Measurements from ENCODE around the gene MRPL33. TPM values are rescaled to one million over a fixed set of nuclear protein-coding genes. Genes with fewer than 3 reads are reported as not detected.

The MRPL33 gene
- total and polyA plus RNA-seq, 4 donors: 31.2 to 130 (median 41.0) TPM

DNA sequence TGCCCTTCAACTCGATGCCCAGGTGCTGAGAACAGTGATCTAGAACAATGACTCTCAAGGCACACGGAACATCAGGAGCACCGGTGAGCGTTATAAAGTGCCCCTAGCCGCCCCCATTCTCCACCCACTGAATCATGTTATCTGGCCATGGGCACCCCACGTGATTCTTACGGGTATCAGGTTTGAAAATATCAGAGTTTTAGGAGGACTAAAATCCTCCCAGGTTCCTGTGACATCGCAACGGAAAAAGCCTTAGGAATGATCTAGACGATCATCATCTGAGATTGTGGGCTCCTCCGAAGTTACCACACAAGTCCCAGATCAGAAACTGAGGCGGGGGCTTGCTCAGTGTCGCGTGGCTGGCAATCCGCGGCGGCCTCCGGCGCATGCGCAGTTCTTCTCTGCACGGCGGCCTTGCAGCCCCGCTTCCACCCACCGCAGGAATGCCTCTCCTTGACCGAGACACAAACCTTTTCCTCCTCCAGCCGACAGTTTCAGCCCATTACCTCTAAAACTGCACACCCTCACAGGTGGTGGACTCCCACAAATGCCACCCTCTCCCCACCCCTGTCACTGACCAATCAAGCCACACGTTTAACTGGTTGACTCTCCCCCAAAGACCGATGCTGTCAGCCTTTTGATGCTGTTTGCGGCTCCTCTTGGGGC, 5.8 kb upstream of the MRPL33 start:
- 21% methylated on average over 29 of the region's 29 CpGs for WGBS
- no peaks in the 10 kb centered on the region for H3K27me3 ChIP-seq (ENCODE audit: control insufficient read depth in 4 of 4, insufficient read depth in 4 of 4, low read length in 3 of 4)
- peak overlapping the region in 2 of 3 donors; percentile 33 to 36 for H3K4me3 ChIP-seq (ENCODE audit: low read depth in 1 of 3, low read length in 3 of 3)
- peak overlapping the region in 1 of 2 donors; percentile 64 for H3K9ac ChIP-seq (ENCODE audit: low read depth in 1 of 2, low read length in 2 of 2)
- H3K4me1 ChIP-seq (ENCODE audit: control insufficient read depth in 4 of 4, insufficient read depth in 4 of 4, low read length in 3 of 4): peaks cover 12 to 37% (median 29%) of the 10 kb centered on the region in 4 donors
- H3K9me3 ChIP-seq (ENCODE audit: control insufficient read depth in 4 of 4, low read length in 3 of 4): no peaks in the 10 kb centered on the region
- TF ChIP-seq, protein P1, sequence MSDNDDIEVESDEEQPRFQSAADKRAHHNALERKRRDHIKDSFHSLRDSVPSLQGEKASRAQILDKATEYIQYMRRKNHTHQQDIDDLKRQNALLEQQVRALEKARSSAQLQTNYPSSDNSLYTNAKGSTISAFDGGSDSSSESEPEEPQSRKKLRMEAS (IDR thresholded peaks at IDR 0.05): peak; percentile 11
- TF ChIP-seq SP1 (IDR thresholded peaks at IDR 0.05) (peak; percentile 16), JUND (IDR thresholded peaks at IDR 0.05) (no peak)
- no peaks in the 10 kb centered on the region for H3K36me3 ChIP-seq (ENCODE audit: control insufficient read depth in 4 of 4, insufficient read depth in 3 of 4, low read depth in 1 of 4, low read length in 3 of 4)
- peak overlapping the region; percentile 14 to 17 for H3K27ac ChIP-seq (ENCODE audit: low read depth in 1 of 2, low read length in 2 of 2)
- peak; percentile 67 for DNase-seq (ENCODE audit: low spot score)

DNA sequence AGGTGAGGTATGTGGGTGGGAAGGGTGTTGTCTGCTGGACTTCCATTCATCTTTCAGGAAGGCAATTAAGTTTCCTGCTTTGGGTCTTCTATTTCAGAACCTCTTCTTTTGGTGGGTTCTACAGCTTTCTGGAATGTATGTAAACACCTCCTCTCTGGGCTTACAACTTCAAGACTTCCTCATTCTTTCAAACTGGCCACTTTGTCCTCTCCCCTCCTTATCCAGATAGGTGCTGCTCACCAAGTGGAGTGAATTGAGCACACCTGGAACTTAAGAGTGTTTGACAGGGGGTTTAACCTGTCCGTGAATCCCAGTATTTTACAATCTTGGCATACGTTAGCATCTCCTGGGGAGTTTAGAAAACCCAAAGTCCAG, 5.2 kb upstream of the MRPL33 start:
- TF ChIP-seq HNF4G (IDR thresholded peaks at IDR 0.05) (no peak), RAD21 (IDR thresholded peaks at IDR 0.05) (no peak), TAF1 (conservative IDR thresholded peaks at IDR 0.05) (no peak), EGR1 (IDR thresholded peaks at IDR 0.05; ENCODE audit: low read depth in 2 of 2) (no peak), GABPA (IDR thresholded peaks at IDR 0.05 in 1 of 2, conservative IDR thresholded peaks at IDR 0.05 in 1 of 2) (no peak), FOXA2 (IDR thresholded peaks at IDR 0.05) (no peak), YY1 (IDR thresholded peaks at IDR 0.05) (no peak), RXRA (IDR thresholded peaks at IDR 0.05) (no peak), JUND (IDR thresholded peaks at IDR 0.05) (no peak), NR2F2 (IDR thresholded peaks at IDR 0.05) (no peak)
- TF ChIP-seq, protein P1 (IDR thresholded peaks at IDR 0.05): no peak
- TF ChIP-seq, protein P2, sequence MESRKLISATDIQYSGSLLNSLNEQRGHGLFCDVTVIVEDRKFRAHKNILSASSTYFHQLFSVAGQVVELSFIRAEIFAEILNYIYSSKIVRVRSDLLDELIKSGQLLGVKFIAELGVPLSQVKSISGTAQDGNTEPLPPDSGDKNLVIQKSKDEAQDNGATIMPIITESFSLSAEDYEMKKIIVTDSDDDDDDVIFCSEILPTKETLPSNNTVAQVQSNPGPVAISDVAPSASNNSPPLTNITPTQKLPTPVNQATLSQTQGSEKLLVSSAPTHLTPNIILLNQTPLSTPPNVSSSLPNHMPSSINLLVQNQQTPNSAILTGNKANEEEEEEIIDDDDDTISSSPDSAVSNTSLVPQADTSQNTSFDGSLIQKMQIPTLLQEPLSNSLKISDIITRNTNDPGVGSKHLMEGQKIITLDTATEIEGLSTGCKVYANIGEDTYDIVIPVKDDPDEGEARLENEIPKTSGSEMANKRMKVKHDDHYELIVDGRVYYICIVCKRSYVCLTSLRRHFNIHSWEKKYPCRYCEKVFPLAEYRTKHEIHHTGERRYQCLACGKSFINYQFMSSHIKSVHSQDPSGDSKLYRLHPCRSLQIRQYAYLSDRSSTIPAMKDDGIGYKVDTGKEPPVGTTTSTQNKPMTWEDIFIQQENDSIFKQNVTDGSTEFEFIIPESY (IDR thresholded peaks at IDR 0.05): no peak
- TF ChIP-seq, protein P3, sequence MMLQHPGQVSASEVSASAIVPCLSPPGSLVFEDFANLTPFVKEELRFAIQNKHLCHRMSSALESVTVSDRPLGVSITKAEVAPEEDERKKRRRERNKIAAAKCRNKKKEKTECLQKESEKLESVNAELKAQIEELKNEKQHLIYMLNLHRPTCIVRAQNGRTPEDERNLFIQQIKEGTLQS (IDR thresholded peaks at IDR 0.05): no peak
- TF ChIP-seq, protein P4, sequence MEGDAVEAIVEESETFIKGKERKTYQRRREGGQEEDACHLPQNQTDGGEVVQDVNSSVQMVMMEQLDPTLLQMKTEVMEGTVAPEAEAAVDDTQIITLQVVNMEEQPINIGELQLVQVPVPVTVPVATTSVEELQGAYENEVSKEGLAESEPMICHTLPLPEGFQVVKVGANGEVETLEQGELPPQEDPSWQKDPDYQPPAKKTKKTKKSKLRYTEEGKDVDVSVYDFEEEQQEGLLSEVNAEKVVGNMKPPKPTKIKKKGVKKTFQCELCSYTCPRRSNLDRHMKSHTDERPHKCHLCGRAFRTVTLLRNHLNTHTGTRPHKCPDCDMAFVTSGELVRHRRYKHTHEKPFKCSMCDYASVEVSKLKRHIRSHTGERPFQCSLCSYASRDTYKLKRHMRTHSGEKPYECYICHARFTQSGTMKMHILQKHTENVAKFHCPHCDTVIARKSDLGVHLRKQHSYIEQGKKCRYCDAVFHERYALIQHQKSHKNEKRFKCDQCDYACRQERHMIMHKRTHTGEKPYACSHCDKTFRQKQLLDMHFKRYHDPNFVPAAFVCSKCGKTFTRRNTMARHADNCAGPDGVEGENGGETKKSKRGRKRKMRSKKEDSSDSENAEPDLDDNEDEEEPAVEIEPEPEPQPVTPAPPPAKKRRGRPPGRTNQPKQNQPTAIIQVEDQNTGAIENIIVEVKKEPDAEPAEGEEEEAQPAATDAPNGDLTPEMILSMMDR (IDR thresholded peaks at IDR 0.05; ENCODE audit: low read depth, low read length, missing input control): no peak
- TF ChIP-seq, protein P5, sequence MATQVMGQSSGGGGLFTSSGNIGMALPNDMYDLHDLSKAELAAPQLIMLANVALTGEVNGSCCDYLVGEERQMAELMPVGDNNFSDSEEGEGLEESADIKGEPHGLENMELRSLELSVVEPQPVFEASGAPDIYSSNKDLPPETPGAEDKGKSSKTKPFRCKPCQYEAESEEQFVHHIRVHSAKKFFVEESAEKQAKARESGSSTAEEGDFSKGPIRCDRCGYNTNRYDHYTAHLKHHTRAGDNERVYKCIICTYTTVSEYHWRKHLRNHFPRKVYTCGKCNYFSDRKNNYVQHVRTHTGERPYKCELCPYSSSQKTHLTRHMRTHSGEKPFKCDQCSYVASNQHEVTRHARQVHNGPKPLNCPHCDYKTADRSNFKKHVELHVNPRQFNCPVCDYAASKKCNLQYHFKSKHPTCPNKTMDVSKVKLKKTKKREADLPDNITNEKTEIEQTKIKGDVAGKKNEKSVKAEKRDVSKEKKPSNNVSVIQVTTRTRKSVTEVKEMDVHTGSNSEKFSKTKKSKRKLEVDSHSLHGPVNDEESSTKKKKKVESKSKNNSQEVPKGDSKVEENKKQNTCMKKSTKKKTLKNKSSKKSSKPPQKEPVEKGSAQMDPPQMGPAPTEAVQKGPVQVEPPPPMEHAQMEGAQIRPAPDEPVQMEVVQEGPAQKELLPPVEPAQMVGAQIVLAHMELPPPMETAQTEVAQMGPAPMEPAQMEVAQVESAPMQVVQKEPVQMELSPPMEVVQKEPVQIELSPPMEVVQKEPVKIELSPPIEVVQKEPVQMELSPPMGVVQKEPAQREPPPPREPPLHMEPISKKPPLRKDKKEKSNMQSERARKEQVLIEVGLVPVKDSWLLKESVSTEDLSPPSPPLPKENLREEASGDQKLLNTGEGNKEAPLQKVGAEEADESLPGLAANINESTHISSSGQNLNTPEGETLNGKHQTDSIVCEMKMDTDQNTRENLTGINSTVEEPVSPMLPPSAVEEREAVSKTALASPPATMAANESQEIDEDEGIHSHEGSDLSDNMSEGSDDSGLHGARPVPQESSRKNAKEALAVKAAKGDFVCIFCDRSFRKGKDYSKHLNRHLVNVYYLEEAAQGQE (IDR thresholded peaks at IDR 0.05): no peak
- peaks cover 12 to 42% (median 32%) of the 10 kb centered on the region in 4 donors for H3K4me1 ChIP-seq (ENCODE audit: control insufficient read depth in 4 of 4, insufficient read depth in 4 of 4, low read length in 3 of 4)
- no peaks in the 10 kb centered on the region for H3K36me3 ChIP-seq (ENCODE audit: control insufficient read depth in 4 of 4, insufficient read depth in 3 of 4, low read depth in 1 of 4, low read length in 3 of 4)
- H3K9me3 ChIP-seq (ENCODE audit: control insufficient read depth in 4 of 4, low read length in 3 of 4): no peaks in the 10 kb centered on the region
- no peak for DNase-seq (ENCODE audit: low spot score)
- H3K27me3 ChIP-seq (ENCODE audit: control insufficient read depth in 4 of 4, insufficient read depth in 4 of 4, low read length in 3 of 4): no peaks in the 10 kb centered on the region
- 75% methylated on average over 2 of the region's 2 CpGs for WGBS
- peak overlapping the region in 1 of 2 donors; percentile 55 for H3K9ac ChIP-seq (ENCODE audit: low read depth in 1 of 2, low read length in 2 of 2)
- H3K4me3 ChIP-seq (ENCODE audit: low read depth in 1 of 3, low read length in 3 of 3): peak overlapping the region in 2 of 3 donors; percentile 33 to 36
- H3K27ac ChIP-seq (ENCODE audit: low read depth in 1 of 2, low read length in 2 of 2): peak overlapping the region in 1 of 2 donors; percentile 14
